H1 (cell line): ENCODE results near the gene HSD17B4. TPM values are rescaled to one million over a fixed set of nuclear protein-coding genes. Genes with fewer than 3 reads are reported as not detected.

ENCODE experiments used
- ATF3 ChIP-seq: IDR thresholded peaks from 2 replicates; pipeline ENCODE4 v1.6.1; 2011; ENCODE audit warnings: low read depth, mild to moderate bottlenecking, low read length; ENCODE audit not compliant: insufficient read depth
- BACH1 ChIP-seq: IDR thresholded peaks from 2 replicates; pipeline ENCODE4 v1.6.1; 2012; ENCODE audit warnings: low read length, improper control_type of control experiment
- CEBPB ChIP-seq: IDR thresholded peaks from 2 replicates; pipeline ENCODE4 v1.6.1; 2012; ENCODE audit warnings: low read depth, low read length
- KDM4A ChIP-seq: IDR thresholded peaks from one replicate; pipeline ENCODE4 v1.7.1; 2012; ENCODE audit warnings: low read depth, mild to moderate bottlenecking, moderate library complexity, low read length, inconsistent platforms; ENCODE audit not compliant: severe bottlenecking
- polyA plus RNA-seq, 7 experiments: library from polyadenylated mRNA; depleted of rRNA in 3 of 7; stranded (reverse) in 5 of 7; unstranded in 2 of 7; fragments of >200 nt in 5 of 7; fragments of 200-250 nt in 2 of 7; gene quantifications; 1 replicate in 5 of 7; 2 replicates in 1 of 7; 4 replicates in 1 of 7; pipeline versions ENCODE4 v1.2.1 to v1.2.3, GENCODE V29; 2011 to 2013; ENCODE audit warnings: missing spikeins in 2 of 7, mixed read lengths in 2 of 7
- total RNA-seq: library from RNA; stranded (reverse); fragmentation: NEBNext Ultra II Directional; extraction: Animal tissue kit (Norgen Biotek cat#: 25700); gene quantifications from 2 replicates; pipeline ENCODE4 v1.2.1, GENCODE V29; 2021

HSD17B4 gene
- total and polyA plus RNA-seq, 2 of the 8 experiments (the other 6 are each of a cell fraction or from before 2014, with no cell fraction given), result 305 to 369 TPM

- no peak for TF ChIP-seq KDM4A
- no peak for TF ChIP-seq ATF3
- no peak for TF ChIP-seq BACH1
- TF ChIP-seq CEBPB, result peak; percentile 83
These were observed 18.7 kb downstream of the HSD17B4 start (continued) for GRCh38 chr5:119470851-119471451.
